GM18498 (cell line): Measurements from ENCODE around the gene RDH14.

Source experiments
- ATAC-seq: cut with Tn5 transposase; IDR thresholded peaks from one replicate; pipeline ENCODE4 v1.9.1; 2021; ENCODE audit warnings: mild to moderate bottlenecking, moderate library complexity; ENCODE audit not compliant: unreplicated experiment

Gene RDH14

DNA sequence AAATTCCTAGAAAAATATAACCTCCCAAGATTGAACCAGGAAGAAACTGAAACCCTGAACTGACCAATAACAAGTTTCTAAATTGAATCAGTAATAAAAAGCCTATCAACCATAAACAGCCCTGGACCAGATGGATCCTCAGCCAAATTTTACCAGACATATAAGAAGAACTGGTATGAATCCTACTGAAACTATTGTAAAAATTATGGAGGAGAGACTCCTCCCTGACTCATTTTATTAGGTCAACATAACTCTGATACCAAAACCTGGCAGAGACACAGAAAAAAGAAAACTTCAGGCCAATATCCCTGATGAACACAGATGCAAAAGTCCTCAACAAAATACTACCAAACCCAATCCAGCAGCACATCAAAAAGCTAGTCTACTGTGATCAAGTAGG lies 17.6 kb upstream of the RDH14 start:
- ATAC-seq, result no peak

DNA sequence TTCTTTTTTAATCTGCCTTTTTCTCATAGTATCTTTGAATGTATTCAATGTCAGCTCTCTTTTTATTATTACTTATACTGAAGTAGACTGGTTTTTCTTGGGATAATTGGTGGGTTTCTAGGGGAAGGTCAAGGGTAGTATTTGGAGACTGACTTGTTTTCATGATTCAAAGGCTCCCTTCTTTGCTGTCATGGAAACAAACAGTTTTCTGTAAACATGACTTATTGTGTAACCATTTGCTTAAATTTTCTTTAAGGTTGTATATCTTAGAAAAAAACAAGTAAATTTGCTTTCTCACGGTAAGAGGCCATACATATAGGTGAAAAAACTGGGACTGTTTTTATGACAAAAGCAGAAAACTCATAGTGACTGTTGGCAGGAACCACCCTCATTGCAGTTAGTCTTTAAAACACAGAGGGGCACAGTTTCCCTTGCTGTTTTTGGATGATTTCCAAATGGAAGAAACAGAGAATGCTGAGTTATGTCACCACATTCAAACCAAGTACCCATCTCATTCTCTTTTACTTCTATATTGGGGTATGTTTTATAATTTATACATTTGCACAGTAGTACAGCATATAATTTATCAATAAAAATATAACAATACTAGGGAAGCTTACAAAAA lies 5.8 kb upstream of the RDH14 start:
- ATAC-seq, result no peak

DNA sequence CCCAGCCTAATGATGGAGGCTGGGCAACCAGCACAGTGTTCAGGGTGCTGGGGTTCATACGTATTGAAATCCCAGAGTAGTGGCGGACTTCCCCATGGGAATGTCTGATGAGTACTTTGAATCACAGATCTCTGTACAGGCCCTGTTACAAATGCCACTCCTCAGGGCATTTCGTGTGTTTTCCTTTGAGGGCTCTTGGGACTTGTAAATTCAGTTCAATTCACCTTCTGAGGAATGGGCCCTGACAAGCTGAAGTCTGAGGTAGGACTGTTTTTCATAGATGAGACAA lies 288 bp upstream of the RDH14 start:
- no peak for ATAC-seq

DNA sequence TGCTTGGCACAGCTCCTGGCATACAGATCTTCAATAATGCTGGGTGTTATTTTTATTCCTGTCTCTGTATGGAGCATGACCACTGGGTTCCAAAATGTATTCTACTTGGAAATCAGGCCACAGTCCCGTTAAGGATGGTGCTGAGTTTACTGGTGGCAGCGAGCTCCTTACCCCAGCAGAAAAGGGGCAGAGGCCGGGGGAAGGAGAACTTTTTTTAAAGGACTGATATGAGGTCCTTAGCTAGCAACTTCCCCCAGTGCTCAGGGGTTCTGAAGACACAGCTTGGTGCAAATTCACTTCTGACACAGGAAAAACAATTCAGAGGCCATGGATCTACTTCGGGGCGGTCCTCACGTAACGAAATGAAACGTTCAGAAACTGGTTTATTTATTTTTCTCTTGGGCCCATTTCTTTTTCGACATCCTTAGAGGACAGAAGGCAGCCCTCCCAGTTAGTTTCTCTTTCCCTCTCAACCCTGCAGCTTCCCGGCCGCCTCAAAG lies 872 bp downstream of the RDH14 start:
- ATAC-seq, result no peak

DNA sequence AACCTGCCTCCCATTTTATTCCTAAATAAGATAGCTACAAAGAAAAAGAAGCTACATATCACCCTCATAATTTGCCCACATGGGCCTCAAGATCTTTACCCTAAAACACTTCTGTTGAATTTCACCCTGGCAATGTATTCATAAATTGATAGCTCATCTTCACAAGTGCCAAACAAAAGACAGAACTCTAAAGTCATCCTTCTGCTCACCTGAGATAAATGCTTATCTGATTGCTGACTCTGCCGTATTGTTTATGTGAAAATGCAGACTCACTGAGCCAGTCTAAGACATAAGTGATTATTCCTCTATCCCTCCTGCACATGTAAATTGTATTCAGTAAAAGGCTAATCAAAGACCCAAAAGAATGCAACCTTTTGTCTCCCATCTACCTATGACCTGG lies 2.0 kb downstream of the RDH14 start:
- ATAC-seq, result no peak

DNA sequence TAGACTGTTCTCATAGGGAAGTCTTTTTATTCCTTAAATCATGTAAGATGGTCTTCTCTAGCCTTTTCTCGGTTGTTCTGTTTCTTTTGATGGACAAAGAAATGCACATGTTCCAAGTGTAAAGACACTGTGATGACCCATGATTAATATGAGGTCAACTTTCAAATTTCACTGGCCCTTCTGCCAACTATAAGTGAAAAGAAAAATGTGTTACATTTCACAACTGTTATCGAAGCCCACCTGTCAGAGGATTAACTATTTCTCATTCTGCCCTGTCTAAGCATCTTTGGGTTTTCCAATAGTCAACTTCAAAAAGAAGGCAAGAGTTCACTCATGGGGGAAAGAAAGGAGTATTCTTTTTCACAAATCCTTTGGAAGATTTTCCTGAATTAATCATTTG lies 3.3 kb downstream of the RDH14 start:
- ATAC-seq, result no peak

DNA sequence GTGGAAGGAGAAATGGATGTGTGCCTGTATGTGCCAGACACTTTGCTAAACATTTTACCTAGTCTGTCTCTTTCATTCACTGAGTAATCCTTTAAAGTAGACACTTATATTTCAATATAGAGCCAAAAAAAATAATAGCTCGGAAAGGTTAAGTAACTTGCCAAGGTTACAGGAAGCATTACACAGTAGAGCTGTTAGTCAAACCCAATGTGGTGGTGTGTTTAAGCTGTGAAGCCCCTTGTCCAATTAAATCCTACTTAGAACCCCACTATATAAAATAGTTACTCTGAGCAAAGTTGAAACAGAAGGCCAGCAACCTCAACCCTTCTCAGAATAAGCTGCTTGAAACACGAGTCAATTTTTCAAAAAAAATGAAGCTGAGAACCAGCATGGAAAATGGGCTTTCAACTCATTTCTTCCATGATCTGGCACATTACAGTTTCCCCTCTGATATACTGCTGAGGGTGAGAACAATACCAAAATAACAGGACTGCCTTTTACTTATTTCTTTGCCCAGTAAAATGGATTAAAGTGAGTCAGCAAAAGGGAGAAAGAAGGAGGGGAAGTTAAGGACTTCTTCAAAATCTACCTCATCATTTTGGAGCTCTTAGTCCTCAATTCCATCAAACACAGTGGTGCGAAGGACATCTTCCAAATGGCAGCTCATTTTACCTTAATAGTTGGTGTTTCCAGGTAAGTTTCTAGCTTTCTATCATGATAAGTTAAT lies 7.9 kb downstream of the RDH14 start:
- no peak for ATAC-seq

DNA sequence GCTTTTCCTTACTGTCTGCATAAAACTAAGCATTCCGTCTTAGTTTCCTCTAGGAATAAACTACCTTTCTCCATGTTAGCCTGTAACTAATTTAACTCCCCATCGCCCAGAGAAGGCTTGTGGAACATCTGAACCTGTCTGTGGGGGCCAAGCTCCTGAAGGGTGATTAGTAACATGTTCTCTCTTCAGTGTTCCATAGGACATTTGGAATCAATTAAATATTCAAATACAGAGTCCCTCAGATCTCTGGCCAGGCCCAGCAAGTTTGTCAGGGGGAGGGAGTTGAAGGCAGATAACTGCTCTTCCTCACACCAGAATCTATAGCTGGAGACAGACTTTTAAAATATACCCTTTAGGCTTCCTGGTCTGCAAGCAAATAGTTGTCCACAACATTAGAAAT lies 8.8 kb downstream of the RDH14 start:
- ATAC-seq, result no peak

DNA sequence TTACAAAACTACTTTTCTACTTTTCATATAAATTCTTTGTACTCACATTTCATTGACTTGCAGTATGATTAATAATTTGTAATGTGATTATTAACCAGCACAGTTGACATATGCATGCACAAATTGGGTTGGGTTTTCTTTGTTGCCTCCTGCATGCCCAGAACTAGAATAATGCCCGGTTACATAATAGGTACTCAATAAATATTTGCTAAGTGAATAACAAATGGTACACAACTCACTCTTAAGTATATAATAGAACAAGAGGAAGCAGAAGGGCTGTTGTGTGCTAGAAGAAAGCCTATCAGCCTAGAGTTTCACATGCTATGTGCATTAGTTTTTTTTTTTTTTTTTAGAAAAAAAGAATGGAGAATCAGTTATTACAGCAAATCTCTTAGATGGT lies 9.3 kb downstream of the RDH14 start:
- ATAC-seq, result no peak

DNA sequence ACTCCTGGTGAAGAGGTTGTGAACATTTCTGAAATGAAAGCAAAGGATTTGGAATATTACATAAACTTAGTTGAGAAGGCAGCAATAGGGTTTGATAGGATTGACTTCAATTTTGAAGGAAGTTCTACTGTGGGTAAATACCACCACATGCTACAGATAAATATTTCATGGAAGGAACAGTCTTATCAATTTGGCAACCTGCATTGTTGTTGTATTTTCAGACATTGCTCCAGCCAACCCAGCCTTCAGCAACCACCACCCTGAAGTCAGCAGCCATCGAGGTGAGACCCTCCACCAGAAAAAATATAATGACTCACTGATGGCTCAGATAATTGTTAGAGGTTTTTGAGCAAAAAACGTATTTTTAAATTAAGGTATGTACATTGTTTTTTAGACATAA lies 10.0 kb downstream of the RDH14 start:
- ATAC-seq, result no peak

DNA sequence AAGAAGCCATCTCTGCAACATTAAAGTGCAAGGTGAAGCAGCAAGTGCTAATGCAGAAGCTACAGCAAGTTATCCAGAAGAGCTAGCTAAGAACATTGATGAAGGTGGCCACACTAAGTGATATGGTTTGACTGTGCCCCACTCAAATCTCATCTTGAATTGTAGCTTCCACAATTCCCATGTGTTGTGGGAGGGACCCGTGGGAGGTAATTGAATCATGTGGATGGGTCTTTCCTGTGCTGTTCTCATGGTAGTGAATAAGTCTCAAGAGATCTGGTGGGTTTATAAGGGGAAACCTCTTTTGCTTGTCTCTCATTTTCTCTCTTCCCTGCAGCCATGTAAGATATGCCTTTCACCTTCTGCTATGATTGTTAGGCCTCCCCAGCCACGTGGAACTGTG lies 11.4 kb downstream of the RDH14 start:
- ATAC-seq, result no peak

DNA sequence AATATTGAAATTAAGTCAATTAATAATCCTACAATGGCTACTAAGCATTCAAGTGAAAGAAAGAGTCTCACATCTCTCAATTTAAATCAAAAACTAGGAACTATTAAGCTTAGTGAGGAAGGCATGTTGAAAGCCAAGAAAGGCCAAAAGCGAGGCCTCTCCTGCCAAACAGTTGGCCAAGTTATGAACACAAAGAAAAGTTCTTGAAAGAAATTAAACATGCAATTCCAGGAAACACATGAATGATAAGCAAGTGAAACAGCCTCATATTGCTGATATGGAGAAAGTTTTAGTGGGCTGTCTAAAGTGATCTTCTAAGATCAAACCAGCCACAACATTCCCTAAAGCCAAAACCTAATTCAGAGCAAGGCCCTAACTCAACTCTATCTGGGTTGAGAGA lies 11.8 kb downstream of the RDH14 start:
- ATAC-seq, result no peak

DNA sequence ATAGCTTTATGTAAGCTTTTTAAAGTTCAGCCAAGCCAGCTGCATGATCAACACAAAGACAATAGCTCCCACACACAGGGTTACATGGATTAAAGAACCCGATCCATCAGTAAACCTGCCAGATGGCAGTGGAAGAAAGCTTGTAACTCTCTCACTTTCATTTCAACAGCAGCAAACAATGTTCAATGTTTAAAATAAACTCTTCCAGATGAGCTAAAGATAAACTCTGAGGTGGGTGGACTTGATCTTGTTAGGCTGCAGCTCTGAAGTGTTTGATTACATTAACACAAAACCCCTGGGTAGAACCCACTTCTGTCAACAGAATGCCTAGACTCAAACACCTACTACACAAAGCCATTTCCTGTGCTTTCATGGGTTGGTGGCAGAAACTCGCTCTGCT lies 13.9 kb downstream of the RDH14 start:
- no peak for ATAC-seq

DNA sequence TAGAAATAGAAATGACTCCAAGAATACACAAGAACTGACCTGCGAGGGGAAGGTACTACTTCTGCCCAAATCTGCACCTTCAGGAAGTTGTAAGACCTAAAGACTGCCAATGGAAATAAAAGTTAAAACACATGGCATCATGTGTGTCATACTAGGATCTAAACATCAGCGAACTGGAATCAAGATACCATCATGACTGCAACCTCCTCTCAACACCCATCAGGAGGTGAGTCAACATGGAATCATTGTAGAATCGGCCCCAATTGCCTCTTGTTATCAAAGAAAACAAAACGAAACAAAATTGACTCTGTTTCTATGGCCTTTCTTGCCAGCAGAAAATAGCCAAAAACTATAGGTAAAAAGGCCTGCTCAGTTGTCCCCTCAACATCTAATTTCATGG lies 15.1 kb downstream of the RDH14 start:
- ATAC-seq, result no peak

DNA sequence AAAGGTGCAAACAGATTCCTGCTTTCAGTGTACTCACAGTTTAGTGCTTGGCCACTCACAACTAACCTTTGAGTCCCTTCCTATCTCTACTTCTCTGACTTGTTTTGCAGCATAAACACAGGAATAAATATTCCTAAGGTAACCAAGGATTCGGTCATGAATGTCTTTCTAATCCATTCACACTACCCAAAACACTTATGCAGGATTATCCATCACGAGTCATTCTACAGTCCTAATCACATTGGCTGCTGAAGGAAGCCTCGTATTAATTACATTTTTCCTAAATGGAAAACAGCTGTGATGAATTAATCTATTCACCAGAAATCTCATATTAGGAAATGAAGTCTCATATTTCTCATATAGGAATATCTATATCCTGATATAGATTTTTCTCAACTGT lies 16.3 kb downstream of the RDH14 start:
- no peak for ATAC-seq

DNA sequence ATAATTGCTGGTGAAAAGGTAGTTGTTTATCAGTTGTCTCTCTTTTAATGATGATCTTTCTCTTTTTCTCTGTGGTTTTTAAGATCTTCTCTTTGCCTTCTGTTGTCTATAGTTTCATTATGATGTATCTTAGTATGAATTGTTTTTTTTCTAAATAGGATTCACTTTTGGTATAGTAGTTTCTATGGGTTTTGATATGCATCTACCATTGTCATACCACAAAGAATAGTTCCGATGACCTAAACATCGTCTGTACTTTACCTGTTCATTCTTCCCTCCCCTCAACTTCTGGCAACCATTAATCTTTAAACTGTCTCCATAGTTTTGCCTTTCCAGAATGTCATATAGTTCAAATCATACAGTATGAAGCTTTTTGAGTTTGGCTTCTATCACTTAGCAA lies 19.6 kb downstream of the RDH14 start:
- ATAC-seq, result no peak

DNA sequence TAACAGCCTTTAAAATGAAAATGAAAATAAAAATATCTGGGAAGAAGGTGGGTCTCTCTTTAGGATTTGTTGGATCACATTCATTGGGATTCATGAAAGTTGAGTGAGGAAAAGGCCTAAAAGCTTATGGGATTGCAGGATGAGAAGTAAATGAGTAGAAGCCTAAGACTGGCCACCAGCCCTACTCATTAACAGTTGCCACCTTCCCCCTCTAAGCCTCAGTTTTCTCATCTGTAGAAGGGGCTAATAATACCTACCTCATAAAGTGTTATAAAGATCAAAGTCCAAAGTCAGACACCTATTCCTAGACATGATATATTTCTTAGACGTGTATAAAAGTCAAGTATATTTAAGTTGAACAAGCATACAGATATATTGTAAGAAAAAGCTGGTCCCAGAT lies 23.8 kb downstream of the RDH14 start:
- ATAC-seq, result no peak

DNA sequence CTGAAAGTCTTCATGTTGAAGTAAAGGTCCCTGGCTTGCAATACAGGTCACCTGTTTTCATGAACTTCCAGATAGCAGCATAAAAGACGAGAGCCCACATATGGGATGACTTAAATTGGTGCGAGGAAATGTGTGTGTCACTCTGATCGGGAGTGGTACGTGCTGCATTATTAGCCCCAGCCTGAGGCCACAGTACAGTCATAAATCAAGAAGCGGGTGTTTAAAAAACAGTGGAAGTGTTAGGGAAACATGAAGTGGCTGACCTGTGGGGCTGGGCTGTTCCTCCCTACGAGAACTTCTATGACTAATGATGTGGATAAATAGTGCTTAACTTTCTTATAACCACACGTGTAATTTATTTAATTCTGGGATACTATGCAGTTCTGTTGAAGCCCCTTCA lies 24.4 kb downstream of the RDH14 start:
- ATAC-seq, result no peak

DNA sequence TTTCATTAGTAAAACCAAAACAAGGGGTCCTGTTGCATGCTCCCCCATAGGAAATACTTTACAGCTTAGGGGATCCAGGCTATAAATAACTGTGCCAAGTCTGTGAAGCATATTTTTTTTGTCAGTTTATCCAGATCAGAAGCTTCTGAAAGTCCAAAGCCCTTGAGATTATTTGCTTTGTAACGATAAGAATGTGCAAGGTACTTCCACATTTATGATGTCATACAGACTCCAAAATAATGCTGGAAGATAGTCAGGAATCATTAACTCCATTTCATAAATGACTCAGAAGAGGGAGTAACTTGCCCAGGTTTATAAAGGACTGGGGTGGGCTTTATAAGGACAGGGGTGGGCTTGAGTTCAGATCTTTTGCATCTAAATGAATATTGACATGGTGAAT lies 29.3 kb downstream of the RDH14 start:
- no peak for ATAC-seq

DNA sequence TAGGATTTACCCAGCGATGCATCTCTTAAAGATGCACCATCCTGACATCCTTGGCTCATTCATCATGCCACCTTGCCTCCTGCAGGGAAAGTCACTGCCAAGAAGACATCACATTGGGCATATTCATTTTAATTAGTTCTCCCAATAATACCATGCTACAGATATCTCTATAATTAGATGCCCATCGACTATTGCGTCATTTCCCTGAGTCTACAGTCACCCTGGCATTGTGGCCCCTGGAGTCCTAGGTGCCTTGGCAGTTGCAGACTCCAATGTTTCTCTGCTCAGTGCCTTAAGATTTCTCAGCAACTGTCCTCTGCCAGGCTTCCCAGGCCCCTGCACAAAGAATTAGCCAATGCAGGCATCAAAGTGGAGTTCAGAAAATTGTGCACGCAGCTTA lies 32.6 kb downstream of the RDH14 start:
- ATAC-seq, result no peak

DNA sequence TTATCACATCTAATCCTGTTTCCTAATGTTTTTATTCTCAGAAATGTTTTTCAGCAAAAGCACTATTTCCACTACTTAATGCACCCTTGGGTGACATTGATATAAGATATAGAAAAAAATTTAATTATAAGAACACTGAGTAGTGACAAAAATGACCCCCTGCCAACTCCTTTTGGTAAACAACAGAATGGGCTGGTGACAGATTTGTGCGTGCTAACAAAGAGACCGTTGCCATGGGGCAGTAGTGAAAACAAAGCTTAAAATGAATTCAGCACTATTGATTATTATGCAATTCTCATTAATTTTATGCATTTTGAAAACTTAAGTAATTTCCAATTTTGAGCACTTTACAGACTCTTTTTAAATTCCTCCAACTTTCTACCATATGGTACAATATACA lies 33.1 kb downstream of the RDH14 start:
- no peak for ATAC-seq

DNA sequence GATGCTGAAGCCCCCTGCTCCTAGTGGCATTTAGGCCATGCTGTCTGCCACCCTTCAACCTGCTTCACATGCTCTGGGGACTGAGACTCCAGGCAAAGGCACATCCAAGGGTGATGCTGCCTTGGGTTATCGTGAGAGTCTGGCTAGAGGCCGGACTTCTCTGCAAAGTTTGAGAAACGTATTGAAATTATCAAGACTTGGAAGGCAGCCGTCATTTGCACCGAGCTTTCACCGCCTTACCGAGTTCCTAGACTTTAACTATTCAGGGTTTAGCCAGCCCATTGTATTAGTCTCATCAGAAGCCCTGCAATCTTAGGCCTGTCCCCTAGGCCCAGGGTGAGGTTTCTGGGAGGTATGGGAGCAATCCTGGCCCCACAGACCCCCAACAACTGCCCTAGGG lies 34.0 kb downstream of the RDH14 start:
- no peak for ATAC-seq

DNA sequence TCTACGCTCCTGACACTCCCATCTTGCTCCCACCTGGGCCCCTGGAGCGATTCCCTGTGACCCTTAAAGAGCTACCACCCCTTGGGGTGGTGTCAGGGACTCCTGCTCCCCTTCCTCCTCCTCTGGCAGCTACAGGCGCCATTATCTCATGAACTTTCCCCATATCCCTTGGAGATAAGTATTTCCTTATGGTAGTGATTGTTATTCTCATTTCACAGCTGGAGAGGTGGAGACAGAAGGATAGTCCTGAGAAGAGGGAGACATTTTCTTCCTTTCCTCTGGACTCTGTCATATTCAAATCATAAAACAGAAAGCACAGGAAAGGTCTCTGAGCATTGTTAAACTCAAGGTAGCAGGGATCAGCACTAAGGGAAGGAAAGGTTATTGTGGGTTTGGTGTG lies 34.6 kb downstream of the RDH14 start:
- ATAC-seq, result no peak
